Measurements from ENCODE around the gene BCL2A1.
"Not testable (repeated sequence)": the region's sequence is repeated elsewhere in the genome, so short reads cannot be mapped to it uniquely, and the experiment has no call there.

The BCL2A1 gene

GRCh38 chr15:79923515-79924169, 47.4 kb downstream of the BCL2A1 start:
- DNase-seq (ENCODE audit: low read depth, low spot score): peak; percentile 98

DNA sequence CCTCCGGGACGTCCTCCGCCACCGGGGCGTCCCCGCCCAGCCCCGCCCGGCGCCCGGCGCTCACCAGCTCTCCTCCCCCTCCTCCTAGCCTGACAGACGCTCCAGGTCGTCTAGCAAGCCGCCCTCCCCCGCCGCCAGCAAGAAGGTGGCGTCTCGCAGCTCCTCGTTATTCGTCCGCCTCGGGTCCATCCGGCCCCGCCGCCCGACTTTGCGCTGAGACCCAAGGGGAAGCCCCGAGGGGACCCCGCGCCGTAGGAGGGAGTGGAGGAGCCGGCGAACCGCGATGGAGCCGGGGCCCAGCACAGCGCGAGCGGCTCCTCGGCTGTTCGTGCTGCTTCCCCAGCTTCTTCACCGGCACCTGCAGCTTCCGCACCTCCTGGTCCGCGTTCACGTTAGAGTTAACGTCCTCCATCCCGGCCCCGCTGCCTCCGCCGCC, 47.9 kb downstream of the BCL2A1 start:
- DNase-seq (ENCODE audit: low read depth, low spot score): peak; percentile 80

- DNase-seq (ENCODE audit: low read depth, low spot score): no peak
Measured at GRCh38 chr15:79922512-79923078, 48.4 kb downstream of the BCL2A1 start.

GRCh38 chr15:79919749-79920511, 51.1 kb downstream of the BCL2A1 start:
- no peak for DNase-seq (ENCODE audit: low read depth, low spot score)

DNA sequence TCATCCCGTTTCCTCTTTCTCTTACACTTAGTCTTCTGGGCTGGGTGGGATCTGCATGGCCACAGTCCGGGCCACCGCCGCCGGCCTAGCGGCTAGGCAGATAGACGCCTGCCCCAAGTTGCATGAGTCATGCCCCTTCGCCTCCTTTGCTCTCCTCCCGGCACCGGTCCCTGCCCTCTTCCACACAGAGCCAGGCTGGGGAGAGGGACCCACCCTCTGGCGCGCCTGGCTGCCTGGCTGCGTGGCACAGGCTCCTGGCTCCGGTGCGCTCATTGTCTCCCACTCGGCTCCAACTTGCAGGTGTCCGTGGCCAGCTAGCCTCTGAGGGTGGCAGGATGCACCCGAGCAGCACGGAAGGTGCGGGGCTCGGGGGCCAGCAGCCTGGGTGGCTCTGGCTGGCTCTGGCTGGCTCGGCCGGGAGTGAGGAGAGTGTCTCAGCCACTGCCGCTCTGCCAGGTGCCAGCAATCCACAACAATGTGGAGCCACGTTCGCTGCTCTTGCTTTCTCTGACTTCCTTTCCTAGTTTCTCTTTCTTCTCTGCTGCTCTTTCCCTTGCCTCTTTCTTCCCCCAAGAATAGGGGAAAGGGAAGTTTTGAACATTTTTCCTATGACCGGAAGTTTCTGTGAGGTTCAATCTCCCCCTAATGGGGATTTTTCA, 51.8 kb downstream of the BCL2A1 start:
- DNase-seq (ENCODE audit: low read depth, low spot score): no peak

GRCh38 chr15:79918278-79918677, 52.7 kb downstream of the BCL2A1 start:
- no peak for DNase-seq (ENCODE audit: low read depth, low spot score)

DNA sequence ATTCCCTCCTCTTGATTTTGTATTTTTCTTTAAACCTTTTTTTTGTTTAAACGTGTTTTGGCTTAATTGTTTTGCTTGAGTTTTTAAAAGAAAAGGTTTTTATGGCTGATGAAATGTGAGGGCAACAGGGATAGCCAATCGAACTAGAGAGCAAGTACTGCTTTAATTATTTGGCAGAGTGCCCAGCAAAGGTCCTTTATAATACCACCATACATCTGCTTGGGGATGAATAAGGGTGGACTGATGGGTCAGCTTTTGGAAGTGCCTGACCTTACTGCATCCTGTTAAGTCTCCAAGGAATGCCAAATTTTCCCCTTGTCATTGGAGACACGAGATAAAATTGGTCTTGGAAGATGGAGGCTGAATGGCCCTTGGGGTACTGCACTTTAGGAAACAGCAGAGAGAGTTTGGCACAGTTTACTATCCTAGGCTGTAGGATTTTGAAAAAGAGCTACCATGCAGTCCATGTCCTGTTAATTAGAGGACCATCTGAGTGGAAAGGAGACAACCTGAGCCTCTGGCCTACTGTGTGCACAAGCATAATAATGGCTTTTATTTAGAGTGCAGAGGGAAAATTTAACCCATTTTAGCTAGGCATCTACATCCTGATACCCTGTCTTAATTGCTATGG, 54.4 kb downstream of the BCL2A1 start:
- DNase-seq (ENCODE audit: low read depth, low spot score): no peak

GRCh38 chr15:79915776-79916501, 55.1 kb downstream of the BCL2A1 start:
- DNase-seq (ENCODE audit: low read depth, low spot score): not testable (repeated sequence)

DNA sequence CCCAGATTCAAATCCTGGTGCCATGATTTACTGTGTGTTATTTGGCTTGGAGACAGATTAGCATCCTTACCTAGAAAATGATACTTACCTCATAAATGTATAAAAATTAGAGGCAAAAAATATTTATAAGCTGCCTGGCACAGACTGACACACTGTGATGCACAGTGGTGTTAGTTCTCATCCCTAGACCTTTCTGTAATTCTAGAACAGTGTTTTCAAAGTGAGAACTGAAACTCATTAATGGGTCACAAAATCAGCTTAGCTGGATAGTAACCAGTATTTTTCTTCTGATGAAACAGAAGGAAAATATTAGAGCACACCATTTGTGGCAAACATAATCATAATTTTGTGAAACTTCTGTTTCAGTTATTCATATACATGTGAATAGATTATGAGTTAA, 56.3 kb downstream of the BCL2A1 start:
- DNase-seq (ENCODE audit: low read depth, low spot score): no peak

Measured in astrocyte of the hippocampus (primary cell).